ENCODE results near the gene UGDH.

- TF ChIP-seq CTCF (IDR thresholded peaks at IDR 0.05; ENCODE audit: low read length): no peak
- no peak for TF ChIP-seq EZH2 (IDR thresholded peaks at IDR 0.05; ENCODE audit: borderline replicate concordance, low read length)
Observed at GRCh38 chr4:39497909-39498726, 29.1 kb downstream of the UGDH start.

Measured in OCI-LY1 (cell line).